HG03565 (cell line): ENCODE measurements around the gene MCUB.
"Not testable (repeated sequence)": the region's sequence is repeated elsewhere in the genome, so short reads cannot be mapped to it uniquely, and the experiment has no call there.

Source experiments
- ATAC-seq: cut with Tn5 transposase; IDR thresholded peaks from one replicate; pipeline ENCODE4 v1.9.1; 2021; ENCODE audit warnings: mild to moderate bottlenecking, moderate library complexity; ENCODE audit not compliant: unreplicated experiment

Gene MCUB

GRCh38 chr4:109559983-109560686, at the start of gene MCUB:
TSS of gene MCUB (plus strand) at chr4:109560246. CDS start at chr4:109560338, 92 bp downstream.
- ATAC-seq = peak; percentile 83

- ATAC-seq = no peak
These were observed 49.4 kb upstream of the MCUB start for GRCh38 chr4:109510687-109511086.

- ATAC-seq = no peak
These were observed 48.6 kb upstream of the MCUB start for GRCh38 chr4:109511414-109511813.

- not testable (repeated sequence) for ATAC-seq
These were observed 46.7 kb upstream of the MCUB start for GRCh38 chr4:109513368-109513767.

- ATAC-seq = no peak
These were observed 27.9 kb upstream of the MCUB start for GRCh38 chr4:109532182-109532581.

GRCh38 chr4:109545401-109545800, 14.6 kb upstream of the MCUB start:
- ATAC-seq = no peak

GRCh38 chr4:109547394-109547793, 12.7 kb upstream of the MCUB start:
- ATAC-seq = no peak

- ATAC-seq = no peak
These were observed 11.4 kb upstream of the MCUB start for GRCh38 chr4:109548655-109549054.

- no peak for ATAC-seq
These were observed 7.8 kb upstream of the MCUB start for GRCh38 chr4:109552237-109552636.

- ATAC-seq = no peak
These were observed 6.9 kb upstream of the MCUB start for GRCh38 chr4:109553130-109553529.

- no peak for ATAC-seq
These were observed 5.1 kb upstream of the MCUB start for GRCh38 chr4:109554971-109555370.

GRCh38 chr4:109557433-109557832, 2.6 kb upstream of the MCUB start:
- ATAC-seq = no peak

- not testable (repeated sequence) for ATAC-seq
These were observed 2.0 kb upstream of the MCUB start for GRCh38 chr4:109558095-109558494.

- peak; percentile 14 for ATAC-seq
These were observed 442 bp upstream of the MCUB start for GRCh38 chr4:109559625-109559982.

- peak; percentile 61 for ATAC-seq
These were observed 828 bp downstream of the MCUB start for GRCh38 chr4:109560687-109561461.

- no peak for ATAC-seq
These were observed 2.6 kb downstream of the MCUB start for GRCh38 chr4:109562457-109563239.

- ATAC-seq = no peak
These were observed 11.4 kb downstream of the MCUB start for GRCh38 chr4:109571494-109571893.

GRCh38 chr4:109572154-109572553, 12.1 kb downstream of the MCUB start:
- no peak for ATAC-seq

- no peak for ATAC-seq
These were observed 14.4 kb downstream of the MCUB start for GRCh38 chr4:109574443-109574850.

GRCh38 chr4:109574931-109575804, 15.1 kb downstream of the MCUB start:
- peak; percentile 74 for ATAC-seq

GRCh38 chr4:109576462-109576861, 16.4 kb downstream of the MCUB start:
- no peak for ATAC-seq
